RWPE2 (cell line): ENCODE measurements around the gene KIRREL3.

Source experiments
- ATAC-seq: fragments of 200-7000 bp; cut with Tn5 transposase; 3 replicates; pipeline ENCODE4 v1.9.1; 2021; ENCODE audit warnings: low read depth
- DNase-seq: peaks from one replicate; pipeline ENCODE4 v3.0.0-alpha.2; 2020; ENCODE audit warnings: low spot score
- H3K27ac ChIP-seq: fragments of 450-650 bp; 2 replicates; pipeline ENCODE4 v1.5.1; 2017; ENCODE audit warnings: mild to moderate bottlenecking; ENCODE audit not compliant: poor library complexity, severe bottlenecking
- H3K27me3 ChIP-seq: fragments of 250-450 bp; sonication (Bioruptor Pico); 2 replicates; pipeline ENCODE4 v1.5.1; 2021; ENCODE audit warnings: mild to moderate bottlenecking, moderate library complexity; ENCODE audit not compliant: insufficient read depth, poor library complexity, severe bottlenecking
- H3K36me3 ChIP-seq: fragments of 250-450 bp; sonication (Bioruptor Pico); 2 replicates; pipeline ENCODE4 v1.5.1; 2020; ENCODE audit warnings: low read depth, mild to moderate bottlenecking, moderate library complexity
- H3K4me1 ChIP-seq: fragments of 250-450 bp; sonication (Bioruptor Pico); 2 replicates; pipeline ENCODE4 v1.5.1; 2021; ENCODE audit warnings: mild to moderate bottlenecking, moderate library complexity; ENCODE audit not compliant: insufficient read depth, poor library complexity, severe bottlenecking
- H3K4me3 ChIP-seq: fragments of 250-450 bp; sonication (Bioruptor Pico); 2 replicates; pipeline ENCODE4 v1.5.1; 2021; ENCODE audit warnings: mild to moderate bottlenecking, moderate library complexity; ENCODE audit not compliant: severe bottlenecking
- H3K9me3 ChIP-seq: fragments of 250-450 bp; sonication (Bioruptor Pico); 2 replicates; pipeline ENCODE4 v1.5.1; 2021; ENCODE audit warnings: mild to moderate bottlenecking, moderate library complexity; ENCODE audit not compliant: severe bottlenecking
- TF ChIP-seq, protein P1 (sequence below): fragments of 450-650 bp; IDR thresholded peaks from one replicate; pipeline ENCODE4 v1.5.1; 2017; ENCODE audit warnings: mild to moderate bottlenecking, moderate library complexity; ENCODE audit not compliant: poor library complexity, severe bottlenecking

The KIRREL3 gene

DNA sequence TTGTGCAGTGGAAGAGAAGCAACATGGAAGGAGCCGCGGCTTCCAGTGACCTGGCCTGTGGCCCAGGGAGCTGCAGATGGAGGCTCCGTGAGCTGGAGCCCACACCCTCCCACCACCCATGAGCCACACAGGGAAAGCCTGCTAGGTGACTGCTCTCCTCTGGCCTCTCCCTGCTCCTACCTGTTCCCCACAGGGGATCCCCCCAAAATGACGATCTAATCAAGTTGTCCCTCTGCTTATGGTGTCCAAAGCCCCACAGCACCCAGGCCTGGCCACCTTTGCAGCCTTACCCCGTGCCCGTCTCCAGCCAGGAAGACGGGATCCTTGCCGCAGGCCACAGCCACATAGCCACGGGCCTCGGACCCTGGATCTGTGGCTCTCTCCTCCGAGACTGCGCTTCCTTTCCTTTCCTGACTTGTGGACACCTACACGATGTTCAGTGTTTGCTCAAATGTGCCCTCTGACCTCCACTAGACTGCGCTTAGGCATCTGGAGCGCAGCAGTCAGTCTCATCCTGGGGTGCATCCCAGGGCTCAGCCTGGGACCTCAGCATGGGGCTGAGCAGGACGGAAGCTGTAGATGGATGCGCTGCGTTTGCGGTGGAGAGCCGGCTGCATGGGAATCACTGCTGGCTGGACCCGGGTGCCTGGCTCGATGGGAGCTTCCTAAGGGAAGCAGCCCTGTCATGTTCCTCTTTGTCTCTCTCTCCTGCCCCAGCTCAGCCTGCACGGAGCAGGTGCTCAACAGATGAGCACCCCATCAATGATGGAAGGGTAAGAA lies 511.8 kb downstream of the KIRREL3 start:
- ATAC-seq = no peak
- TF ChIP-seq, protein P1, sequence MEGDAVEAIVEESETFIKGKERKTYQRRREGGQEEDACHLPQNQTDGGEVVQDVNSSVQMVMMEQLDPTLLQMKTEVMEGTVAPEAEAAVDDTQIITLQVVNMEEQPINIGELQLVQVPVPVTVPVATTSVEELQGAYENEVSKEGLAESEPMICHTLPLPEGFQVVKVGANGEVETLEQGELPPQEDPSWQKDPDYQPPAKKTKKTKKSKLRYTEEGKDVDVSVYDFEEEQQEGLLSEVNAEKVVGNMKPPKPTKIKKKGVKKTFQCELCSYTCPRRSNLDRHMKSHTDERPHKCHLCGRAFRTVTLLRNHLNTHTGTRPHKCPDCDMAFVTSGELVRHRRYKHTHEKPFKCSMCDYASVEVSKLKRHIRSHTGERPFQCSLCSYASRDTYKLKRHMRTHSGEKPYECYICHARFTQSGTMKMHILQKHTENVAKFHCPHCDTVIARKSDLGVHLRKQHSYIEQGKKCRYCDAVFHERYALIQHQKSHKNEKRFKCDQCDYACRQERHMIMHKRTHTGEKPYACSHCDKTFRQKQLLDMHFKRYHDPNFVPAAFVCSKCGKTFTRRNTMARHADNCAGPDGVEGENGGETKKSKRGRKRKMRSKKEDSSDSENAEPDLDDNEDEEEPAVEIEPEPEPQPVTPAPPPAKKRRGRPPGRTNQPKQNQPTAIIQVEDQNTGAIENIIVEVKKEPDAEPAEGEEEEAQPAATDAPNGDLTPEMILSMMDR = no peak
- DNase-seq = peak; percentile 56
- no peaks in the 10 kb centered on the region for H3K4me1 ChIP-seq
- H3K27me3 ChIP-seq = no peaks in the 10 kb centered on the region
- no peaks in the 10 kb centered on the region for H3K9me3 ChIP-seq
- H3K4me3 ChIP-seq = no peak overlapping the region
- H3K36me3 ChIP-seq = no peaks in the 10 kb centered on the region
- no peak overlapping the region for H3K27ac ChIP-seq

DNA sequence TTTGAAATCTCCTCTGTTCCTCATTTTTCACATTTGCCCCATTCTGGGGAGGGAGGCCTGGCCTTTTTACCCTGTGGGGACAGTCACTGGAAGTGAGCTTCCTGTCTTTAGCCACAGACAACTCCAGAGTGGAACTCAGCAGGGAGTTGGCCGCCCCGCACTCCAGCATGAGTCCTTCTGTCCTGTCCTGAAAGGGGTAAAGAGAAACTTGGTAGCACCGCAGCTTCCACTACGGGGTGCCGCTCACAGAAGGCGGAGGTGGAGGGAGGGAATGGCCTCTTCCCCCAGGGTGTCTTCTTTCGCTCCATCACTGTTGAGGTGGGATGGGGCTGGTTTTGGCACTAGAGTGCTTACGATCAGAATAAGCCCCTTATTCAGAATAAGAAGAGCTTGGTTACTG lies 512.9 kb downstream of the KIRREL3 start:
- DNase-seq (no peak), ATAC-seq (no peak)
- H3K36me3 ChIP-seq = no peaks in the 10 kb centered on the region
- H3K27ac ChIP-seq = no peak overlapping the region
- no peaks in the 10 kb centered on the region for H3K27me3 ChIP-seq
- TF ChIP-seq, protein P1 = no peak
- no peaks in the 10 kb centered on the region for H3K9me3 ChIP-seq
- no peak overlapping the region for H3K4me3 ChIP-seq
- no peaks in the 10 kb centered on the region for H3K4me1 ChIP-seq

DNA sequence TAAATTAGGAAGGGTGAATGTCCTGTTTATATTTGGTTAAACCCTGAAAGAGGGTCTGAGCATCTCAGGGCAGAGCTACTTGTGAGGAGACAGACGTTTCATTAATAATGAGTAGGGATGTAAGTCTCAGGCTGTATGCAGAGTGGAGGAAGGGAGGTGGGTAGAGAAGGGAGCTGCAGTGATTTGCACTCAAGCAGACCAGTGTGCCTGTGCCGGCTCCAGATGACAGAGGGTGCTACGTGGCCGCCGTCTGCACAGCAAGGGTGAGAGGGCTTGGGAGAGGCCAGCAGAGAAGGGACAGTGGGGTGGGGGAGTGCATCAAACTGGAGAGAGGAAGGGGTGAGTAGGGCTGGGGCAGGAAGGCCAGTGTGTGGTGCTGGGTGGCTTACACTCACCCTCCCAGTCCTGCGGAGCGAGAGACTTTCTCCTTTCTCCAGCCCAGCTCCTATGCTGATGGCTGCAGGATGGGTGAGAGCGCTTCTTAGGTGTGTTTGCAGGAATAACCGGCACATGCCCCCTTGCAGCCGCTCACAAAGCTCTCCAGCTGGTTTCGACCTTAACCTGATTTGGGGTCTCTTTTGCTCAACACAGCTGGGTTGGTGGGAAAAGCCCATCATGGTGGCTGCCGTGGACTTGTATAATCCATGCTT lies 514.5 kb downstream of the KIRREL3 start:
- H3K27me3 ChIP-seq = no peaks in the 10 kb centered on the region
- TF ChIP-seq, protein P1 = no peak
- no peak for ATAC-seq
- H3K4me3 ChIP-seq = no peak overlapping the region
- no peaks in the 10 kb centered on the region for H3K9me3 ChIP-seq
- no peaks in the 10 kb centered on the region for H3K36me3 ChIP-seq
- no peaks in the 10 kb centered on the region for H3K4me1 ChIP-seq
- no peak overlapping the region for H3K27ac ChIP-seq
- peak; percentile 42 for DNase-seq

DNA sequence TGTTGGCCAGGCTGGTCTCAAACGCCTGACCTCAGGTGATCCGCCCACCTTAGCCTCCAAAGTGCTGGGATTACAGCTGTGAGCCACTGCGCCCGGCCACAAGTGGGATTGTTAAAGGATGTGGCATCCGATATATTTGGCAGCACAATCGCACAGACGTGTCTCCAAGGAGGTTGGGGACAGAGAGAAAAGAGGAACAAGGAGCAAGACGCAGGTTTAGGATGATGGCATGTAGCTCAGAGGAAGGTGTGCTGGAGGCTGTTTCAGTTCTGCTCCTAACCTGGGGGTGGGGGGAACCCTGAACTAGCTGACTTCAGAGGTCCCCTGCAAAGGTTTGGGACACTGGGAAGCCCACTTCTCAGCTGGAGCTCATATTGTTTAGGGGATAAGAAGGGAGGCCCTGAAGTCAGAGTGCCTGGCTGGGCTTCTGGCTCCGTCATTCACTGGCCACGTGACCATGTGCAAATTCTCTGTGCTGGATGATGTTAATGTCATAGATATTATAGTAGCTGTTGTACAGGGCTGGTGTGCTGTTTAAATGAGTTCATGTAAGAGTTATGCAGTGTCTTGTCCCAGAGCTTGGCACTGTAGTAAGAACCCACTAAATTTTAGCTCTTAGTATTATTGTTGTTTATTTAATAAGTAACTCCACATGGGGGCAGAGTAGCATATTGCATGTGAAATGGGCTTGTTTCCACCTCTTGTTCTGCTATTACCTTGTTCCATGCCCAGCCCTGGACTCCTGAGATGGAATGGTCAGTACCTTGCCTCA lies 515.4 kb downstream of the KIRREL3 start:
- no peak for ATAC-seq
- Histone ChIP-seq H3K27ac (no peak overlapping the region), H3K36me3 (no peaks in the 10 kb centered on the region), H3K4me1 (peaks cover 3% of the 10 kb centered on the region), H3K4me3 (no peak overlapping the region), H3K27me3 (no peaks in the 10 kb centered on the region), H3K9me3 (no peaks in the 10 kb centered on the region)
- TF ChIP-seq, protein P1 = no peak
- DNase-seq = no peak
